GM18498 (cell line): ENCODE measurements around the gene PRR20C.
"Not testable (repeated sequence)": the region's sequence is repeated elsewhere in the genome, so short reads cannot be mapped to it uniquely, and the experiment has no call there.

Source experiments
- ATAC-seq: cut with Tn5 transposase; IDR thresholded peaks from one replicate; pipeline ENCODE4 v1.9.1; 2021; ENCODE audit warnings: mild to moderate bottlenecking, moderate library complexity; ENCODE audit not compliant: unreplicated experiment

PRR20C gene

GRCh38 chr13:57153761-57154160 lies at the start of gene PRR20C:
TSS of gene PRR20C (plus strand) at chr13:57154061. CDS start at chr13:57154448, 387 bp downstream.
- ATAC-seq, result not testable (repeated sequence)

- ATAC-seq, result no peak
Measured at GRCh38 chr13:57114945-57115344, 38.9 kb upstream of the PRR20C start.

- ATAC-seq, result no peak
Measured at GRCh38 chr13:57123681-57124080, 30.2 kb upstream of the PRR20C start.

GRCh38 chr13:57128909-57129308 lies 25.0 kb upstream of the PRR20C start:
- no peak for ATAC-seq

- no peak for ATAC-seq
Measured at GRCh38 chr13:57136093-57136492, 17.8 kb upstream of the PRR20C start.

GRCh38 chr13:57137585-57137984 lies 16.3 kb upstream of the PRR20C start:
- no peak for ATAC-seq

GRCh38 chr13:57138988-57139387 lies 14.9 kb upstream of the PRR20C start:
- no peak for ATAC-seq

- ATAC-seq, result not testable (repeated sequence)
Measured at GRCh38 chr13:57139781-57140180, 14.1 kb upstream of the PRR20C start.

- ATAC-seq, result not testable (repeated sequence)
Measured at GRCh38 chr13:57140235-57140968, 13.5 kb upstream of the PRR20C start, which contains the start of gene PRR20A. TSS of gene PRR20A (plus strand) at chr13:57140918. CDS start at chr13:57141305, 387 bp downstream.

GRCh38 chr13:57147188-57147587 lies 6.7 kb upstream of the PRR20C start, which contains the start of gene PRR20B:
TSS of gene PRR20B (plus strand) at chr13:57147488. CDS start at chr13:57147875, 387 bp downstream.
- ATAC-seq, result not testable (repeated sequence)

GRCh38 chr13:57148106-57148505 lies 5.8 kb upstream of the PRR20C start:
- ATAC-seq, result not testable (repeated sequence)

- ATAC-seq, result not testable (repeated sequence)
Measured at GRCh38 chr13:57160332-57160731, 6.5 kb downstream of the PRR20C start, which contains the start of gene PRR20D. TSS of gene PRR20D (plus strand) at chr13:57160632. CDS start at chr13:57161019, 387 bp downstream.

GRCh38 chr13:57166897-57167296 lies 13.0 kb downstream of the PRR20C start, which contains the start of gene PRR20E:
TSS of gene PRR20E (plus strand) at chr13:57167197. CDS start at chr13:57167584, 387 bp downstream.
- ATAC-seq, result not testable (repeated sequence)

- ATAC-seq, result no peak
Measured at GRCh38 chr13:57191667-57192066, 37.8 kb downstream of the PRR20C start.
